Liver (tissue), 3 donors: ENCODE measurements around the gene IARS1.

ENCODE experiments used
- CTCF ChIP-seq: fragments of 150-350 bp; IDR thresholded peaks from 2 replicates; pipeline ENCODE4 v1.5.1; 2017; ENCODE audit warnings: improper control_type of control experiment, low read depth, low read length; ENCODE audit not compliant: missing input control
- GABPA ChIP-seq, 2 donors: IDR thresholded peaks in 1 of 2; conservative IDR thresholded peaks in 1 of 2; 2 replicates each; pipeline ENCODE4 v1.6.1; 2016; ENCODE audit warnings: antibody characterized with exemption in 2 of 2, mild to moderate bottlenecking in 1 of 2, moderate library complexity in 1 of 2
- JUND ChIP-seq, 2 donors: IDR thresholded peaks; 2 replicates each; pipeline ENCODE4 v1.6.1; 2016; ENCODE audit warnings: antibody characterized with exemption in 2 of 2
- RAD21 ChIP-seq, 2 donors: IDR thresholded peaks; 2 replicates each; pipeline ENCODE4 v1.6.1; 2016; ENCODE audit warnings: antibody characterized with exemption in 2 of 2, mild to moderate bottlenecking in 2 of 2
- RXRA ChIP-seq, 2 donors: IDR thresholded peaks; 2 replicates each; pipeline ENCODE4 v1.6.1; 2017 to 2018; ENCODE audit warnings: antibody characterized with exemption in 2 of 2, mild to moderate bottlenecking in 1 of 2
- SP1 ChIP-seq: IDR thresholded peaks from 2 replicates; pipeline ENCODE4 v1.6.1; 2018; ENCODE audit warnings: antibody characterized with exemption, mild to moderate bottlenecking
- YY1 ChIP-seq: IDR thresholded peaks from 2 replicates; pipeline ENCODE4 v1.6.1; 2016; ENCODE audit warnings: antibody characterized with exemption, mild to moderate bottlenecking
- ZBTB33 ChIP-seq: IDR thresholded peaks from 2 replicates; pipeline ENCODE4 v1.6.1; 2016; ENCODE audit warnings: antibody characterized with exemption
- TF ChIP-seq, protein P1 (sequence below): IDR thresholded peaks from 2 replicates; pipeline ENCODE4 v1.6.1; 2016; ENCODE audit warnings: antibody characterized with exemption
- donor health status: healthy.
- donor health status: healthy.

DNA sequence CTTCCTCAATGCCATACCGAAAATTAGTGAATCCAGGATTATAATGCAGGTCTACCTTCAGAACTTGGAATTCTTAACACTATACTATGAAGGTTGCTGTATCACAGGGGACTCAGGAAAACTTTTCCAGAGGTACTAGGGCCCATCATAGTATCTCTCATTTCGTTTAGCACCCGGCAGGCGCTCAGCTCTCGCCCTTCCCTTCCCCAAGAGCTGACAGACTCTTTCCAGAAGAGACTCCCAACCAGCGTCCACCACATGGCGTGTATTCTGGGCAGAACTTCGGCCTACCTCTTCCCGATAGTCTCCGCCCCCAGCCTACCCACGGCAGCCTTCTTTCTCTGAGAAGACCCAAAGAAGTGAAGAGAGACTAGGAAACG lies 31.4 kb upstream of the IARS1 start:
- TF ChIP-seq, protein P1, sequence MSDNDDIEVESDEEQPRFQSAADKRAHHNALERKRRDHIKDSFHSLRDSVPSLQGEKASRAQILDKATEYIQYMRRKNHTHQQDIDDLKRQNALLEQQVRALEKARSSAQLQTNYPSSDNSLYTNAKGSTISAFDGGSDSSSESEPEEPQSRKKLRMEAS, result no peak
- TF ChIP-seq CTCF, result no peak
- no peak for TF ChIP-seq YY1
- no peak for TF ChIP-seq RXRA (IDR thresholded peaks at IDR 0.05)
- TF ChIP-seq SP1, result no peak
- no peak for TF ChIP-seq ZBTB33
- no peak for TF ChIP-seq RAD21 (IDR thresholded peaks at IDR 0.05)
- no peak for TF ChIP-seq JUND (IDR thresholded peaks at IDR 0.05)
- TF ChIP-seq GABPA (IDR thresholded peaks at IDR 0.05 in 1 of 2, conservative IDR thresholded peaks at IDR 0.05 in 1 of 2), result no peak
